MM.1S (cell line): ENCODE measurements around the gene SLC28A3.
"Not testable (repeated sequence)": the region's sequence is repeated elsewhere in the genome, so short reads cannot be mapped to it uniquely, and the experiment has no call there.

Experiments used
- DNase-seq: peaks from one replicate; pipeline ENCODE4 v3.0.0-alpha.2; 2015
- H2AFZ ChIP-seq: fragments of 300-600 bp; sonication (generic); 2 replicates; pipeline ENCODE4 v1.6.0; 2016; ENCODE audit warnings: antibody characterized with exemption, low read length
- H3F3A ChIP-seq: fragments of 300-600 bp; sonication (generic); 2 replicates; pipeline ENCODE4 v1.6.1; 2016; ENCODE audit warnings: mild to moderate bottlenecking, antibody characterized with exemption, low read length, moderate library complexity, mixed read lengths; ENCODE audit not compliant: insufficient read depth
- H3K27ac ChIP-seq: fragments of 300-600 bp; sonication (generic); 2 replicates; pipeline ENCODE4 v1.5.1; 2016; ENCODE audit warnings: mild to moderate bottlenecking, low read length
- H3K27me3 ChIP-seq: fragments of 300-600 bp; sonication (generic); replicated peaks from 2 replicates; pipeline ENCODE4 v1.6.0; 2016; ENCODE audit warnings: low read length; ENCODE audit not compliant: insufficient read depth
- H3K36me3 ChIP-seq: fragments of 300-600 bp; sonication (generic); replicated peaks from 2 replicates; pipeline ENCODE4 v1.6.1; 2016; ENCODE audit warnings: mild to moderate bottlenecking, low read length, mixed read lengths; ENCODE audit not compliant: insufficient read depth
- H3K4me1 ChIP-seq: fragments of 300-600 bp; sonication (generic); 2 replicates; pipeline ENCODE4 v1.6.1; 2016; ENCODE audit warnings: low read length, mixed read lengths
- H3K4me2 ChIP-seq: fragments of 300-600 bp; sonication (generic); 2 replicates; pipeline ENCODE4 v1.6.0; 2016; ENCODE audit warnings: low read depth, low read length
- H3K4me3 ChIP-seq: fragments of 300-600 bp; sonication (generic); 2 replicates; pipeline ENCODE4 v1.5.1; 2016; ENCODE audit warnings: low read length, mixed read lengths
- H3K79me2 ChIP-seq: fragments of 300-600 bp; sonication (generic); 2 replicates; pipeline ENCODE4 v1.6.1; 2016; ENCODE audit warnings: mixed run types, low read length, mixed read lengths
- H3K9ac ChIP-seq: fragments of 300-600 bp; sonication (generic); 2 replicates; pipeline ENCODE4 v1.6.1; 2016; ENCODE audit warnings: low read length, mixed read lengths
- H3K9me2 ChIP-seq: fragments of 300-600 bp; sonication (generic); replicated peaks from 2 replicates; pipeline ENCODE4 v1.6.1; 2016; ENCODE audit warnings: mild to moderate bottlenecking, low read length, mixed read lengths; ENCODE audit not compliant: insufficient read depth
- H3K9me3 ChIP-seq: fragments of 300-600 bp; sonication (generic); replicated peaks from 2 replicates; pipeline ENCODE4 v1.6.1; 2016; ENCODE audit warnings: mild to moderate bottlenecking, low read length, mixed read lengths; ENCODE audit not compliant: insufficient read depth
- H4K20me1 ChIP-seq: fragments of 300-600 bp; sonication (generic); 2 replicates; pipeline ENCODE4 v1.6.1; 2016; ENCODE audit warnings: mild to moderate bottlenecking, low read length, moderate library complexity, mixed read lengths; ENCODE audit not compliant: insufficient read depth
- CTCF ChIP-seq: fragments of 300-600 bp; sonication (generic); IDR thresholded peaks from 2 replicates; pipeline ENCODE4 v1.5.1; 2016; ENCODE audit warnings: antibody characterized with exemption, low read length, mixed read lengths
- EZH2 ChIP-seq: fragments of 300-600 bp; sonication (generic); optimal IDR thresholded peaks from 2 replicates; pipeline ENCODE3; 2017; ENCODE audit warnings: low read depth, mild to moderate bottlenecking, antibody characterized with exemption, low read length, mixed read lengths
- EZH2phosphoT487 ChIP-seq: fragments of 300-600 bp; sonication (generic); IDR thresholded peaks from 2 replicates; pipeline ENCODE4 v1.6.1; 2018; ENCODE audit warnings: antibody characterized with exemption, low read length

Gene SLC28A3

DNA sequence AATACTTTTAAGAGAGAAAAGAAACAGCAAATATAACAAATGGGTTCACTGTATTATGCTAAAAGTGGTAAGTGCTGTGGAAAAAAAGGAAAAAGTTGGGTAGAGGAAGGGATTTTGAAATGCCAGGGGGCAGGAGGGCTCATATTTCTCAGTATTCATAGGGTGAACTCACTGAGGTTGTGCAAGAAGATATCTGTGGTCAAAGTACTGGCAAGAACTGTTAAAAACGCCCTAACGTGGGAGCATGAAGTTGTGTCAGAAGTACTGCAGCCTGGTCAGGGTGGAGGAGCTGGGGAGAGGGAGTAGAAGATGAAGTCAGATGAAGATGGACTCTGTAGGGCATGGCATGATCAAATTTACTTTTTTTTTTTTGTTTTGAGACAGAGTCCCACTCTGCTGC is 31.2 kb upstream of the SLC28A3 start:
- DNase-seq, result no peak
- no peaks in the 10 kb centered on the region for H3K9me3 ChIP-seq
- H3K36me3 ChIP-seq, result no peaks in the 10 kb centered on the region
- no peaks in the 10 kb centered on the region for H3K9me2 ChIP-seq
- TF ChIP-seq EZH2 (no peak), CTCF (no peak), EZH2phosphoT487 (no peak)
- H3K79me2 ChIP-seq, result no peaks in the 10 kb centered on the region
- no peak overlapping the region for H3K4me2 ChIP-seq
- H3K4me1 ChIP-seq, result no peaks in the 10 kb centered on the region
- H3K27ac ChIP-seq, result no peak overlapping the region
- H3K4me3 ChIP-seq, result no peak overlapping the region
- H3K9ac ChIP-seq, result no peak overlapping the region
- H3K27me3 ChIP-seq, result no peaks in the 10 kb centered on the region
- no peaks in the 10 kb centered on the region for H4K20me1 ChIP-seq
- H3F3A ChIP-seq, result no peaks in the 10 kb centered on the region
- H2AFZ ChIP-seq, result no peak overlapping the region

DNA sequence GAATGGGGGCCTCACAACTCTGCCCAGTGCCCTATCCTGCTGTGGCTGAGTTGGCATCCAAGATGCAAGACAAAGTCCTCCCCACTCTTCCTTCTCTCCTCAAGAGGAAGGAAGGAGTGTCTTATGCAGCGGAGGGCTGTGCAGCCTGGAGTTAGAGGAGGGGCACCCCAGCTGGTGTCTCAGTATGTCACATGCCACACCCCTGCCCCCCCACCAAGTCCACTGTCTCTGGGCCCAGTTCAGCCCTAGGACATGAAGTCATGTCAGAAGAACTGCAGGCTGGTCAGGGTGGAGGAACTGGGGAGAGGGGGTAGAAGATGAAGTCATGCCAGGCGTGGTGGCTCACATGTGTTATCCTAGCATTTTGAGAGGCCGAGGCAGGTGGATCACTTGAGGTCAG is 28.0 kb upstream of the SLC28A3 start:
- Histone ChIP-seq H3F3A (no peaks in the 10 kb centered on the region), H3K9me3 (no peaks in the 10 kb centered on the region), H3K4me2 (no peak overlapping the region), H3K4me3 (no peak overlapping the region), H3K27ac (no peak overlapping the region), H2AFZ (no peak overlapping the region), H3K4me1 (no peaks in the 10 kb centered on the region), H4K20me1 (no peaks in the 10 kb centered on the region), H3K36me3 (no peaks in the 10 kb centered on the region), H3K79me2 (no peaks in the 10 kb centered on the region), H3K9me2 (no peaks in the 10 kb centered on the region), H3K9ac (no peak overlapping the region), H3K27me3 (no peaks in the 10 kb centered on the region)
- no peak for DNase-seq
- TF ChIP-seq CTCF (no peak), EZH2phosphoT487 (no peak), EZH2 (no peak)

- H3K4me2 ChIP-seq, H3K36me3 ChIP-seq, H4K20me1 ChIP-seq, H3K79me2 ChIP-seq, DNase-seq, H3K4me1 ChIP-seq, H3K27ac ChIP-seq, H3K9me2 ChIP-seq, H3K27me3 ChIP-seq, H3F3A ChIP-seq, H3K4me3 ChIP-seq, H2AFZ ChIP-seq, H3K9ac ChIP-seq, H3K9me3 ChIP-seq: not testable (repeated sequence)
These were observed 27.2 kb upstream of the SLC28A3 start for GRCh38 chr9:84367726-84368125.

GRCh38 chr9:84366683-84367082 is 26.1 kb upstream of the SLC28A3 start:
- H3K4me1 ChIP-seq, result no peaks in the 10 kb centered on the region
- no peak for DNase-seq
- H3K36me3 ChIP-seq, result no peaks in the 10 kb centered on the region
- H3F3A ChIP-seq, result no peaks in the 10 kb centered on the region
- no peaks in the 10 kb centered on the region for H3K9me2 ChIP-seq
- no peaks in the 10 kb centered on the region for H3K27me3 ChIP-seq
- no peaks in the 10 kb centered on the region for H3K9me3 ChIP-seq
- H4K20me1 ChIP-seq, result no peaks in the 10 kb centered on the region
- no peak overlapping the region for H2AFZ ChIP-seq
- no peak for TF ChIP-seq EZH2
- TF ChIP-seq EZH2phosphoT487, result no peak
- no peak for TF ChIP-seq CTCF
- H3K4me3 ChIP-seq, result no peak overlapping the region
- no peak overlapping the region for H3K9ac ChIP-seq
- no peak overlapping the region for H3K27ac ChIP-seq
- H3K4me2 ChIP-seq, result no peak overlapping the region
- no peaks in the 10 kb centered on the region for H3K79me2 ChIP-seq

- not testable (repeated sequence) for H3F3A ChIP-seq, H3K36me3 ChIP-seq, H3K27ac ChIP-seq, H3K4me3 ChIP-seq, H3K4me1 ChIP-seq, H2AFZ ChIP-seq, H3K9me3 ChIP-seq, H3K27me3 ChIP-seq, H3K4me2 ChIP-seq, H3K9ac ChIP-seq, H4K20me1 ChIP-seq, H3K9me2 ChIP-seq, DNase-seq, H3K79me2 ChIP-seq
These were observed 24.4 kb upstream of the SLC28A3 start for GRCh38 chr9:84364894-84365490.
